GM19397 (cell line): Measurements from ENCODE around the gene EPHX1.

Experiments
- ATAC-seq: cut with Tn5 transposase; IDR thresholded peaks from one replicate; pipeline ENCODE4 v1.9.1; 2021; ENCODE audit warnings: mild to moderate bottlenecking, moderate library complexity; ENCODE audit not compliant: unreplicated experiment

EPHX1 gene

DNA sequence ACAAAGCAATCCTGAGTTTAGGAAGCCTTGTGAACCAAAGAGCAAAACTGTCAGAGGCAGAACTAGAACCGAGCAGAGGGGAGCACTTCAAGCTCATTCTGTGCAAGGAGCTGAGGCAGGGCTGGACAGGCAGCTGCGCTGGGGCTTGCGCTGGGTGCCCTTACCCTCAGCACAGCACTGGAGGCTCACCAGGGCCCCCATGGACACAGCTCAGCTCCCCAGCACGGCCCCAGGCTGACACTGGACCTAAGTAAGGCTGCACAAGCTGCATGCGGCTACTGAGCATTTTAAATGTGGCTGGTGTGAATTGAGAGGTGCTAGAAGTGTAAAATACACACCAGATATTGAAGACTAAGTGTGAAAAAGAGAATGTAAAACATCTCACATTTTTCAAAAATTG, 50.2 kb downstream of the EPHX1 start:
- no peak for ATAC-seq

DNA sequence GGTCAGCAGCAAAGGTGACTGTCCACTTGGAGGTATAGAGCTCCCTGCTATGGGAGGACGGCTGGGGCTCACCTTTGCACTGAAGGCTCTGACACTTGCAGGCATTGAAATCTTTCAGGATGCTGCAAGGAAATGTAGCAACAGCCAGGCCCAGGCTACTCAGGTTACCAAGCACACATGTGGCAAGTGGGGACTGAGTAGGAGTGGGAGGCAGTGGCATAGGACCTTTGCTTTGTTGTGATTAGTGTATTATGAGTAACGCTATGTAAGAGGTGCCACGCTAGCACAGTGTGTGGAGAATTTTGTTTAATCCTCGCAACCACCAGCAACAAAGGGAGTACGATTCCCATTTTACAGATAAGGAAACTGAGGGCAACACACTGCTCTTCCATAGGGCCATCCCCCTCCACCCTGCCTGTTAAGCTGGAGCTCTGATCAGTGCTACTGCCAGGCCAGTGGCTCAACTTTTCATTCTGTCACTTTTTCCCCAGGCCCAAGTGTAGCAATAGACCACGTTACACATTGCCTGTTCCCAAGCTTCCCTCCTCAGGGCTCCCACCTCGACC, 51.0 kb downstream of the EPHX1 start:
- no peak for ATAC-seq

DNA sequence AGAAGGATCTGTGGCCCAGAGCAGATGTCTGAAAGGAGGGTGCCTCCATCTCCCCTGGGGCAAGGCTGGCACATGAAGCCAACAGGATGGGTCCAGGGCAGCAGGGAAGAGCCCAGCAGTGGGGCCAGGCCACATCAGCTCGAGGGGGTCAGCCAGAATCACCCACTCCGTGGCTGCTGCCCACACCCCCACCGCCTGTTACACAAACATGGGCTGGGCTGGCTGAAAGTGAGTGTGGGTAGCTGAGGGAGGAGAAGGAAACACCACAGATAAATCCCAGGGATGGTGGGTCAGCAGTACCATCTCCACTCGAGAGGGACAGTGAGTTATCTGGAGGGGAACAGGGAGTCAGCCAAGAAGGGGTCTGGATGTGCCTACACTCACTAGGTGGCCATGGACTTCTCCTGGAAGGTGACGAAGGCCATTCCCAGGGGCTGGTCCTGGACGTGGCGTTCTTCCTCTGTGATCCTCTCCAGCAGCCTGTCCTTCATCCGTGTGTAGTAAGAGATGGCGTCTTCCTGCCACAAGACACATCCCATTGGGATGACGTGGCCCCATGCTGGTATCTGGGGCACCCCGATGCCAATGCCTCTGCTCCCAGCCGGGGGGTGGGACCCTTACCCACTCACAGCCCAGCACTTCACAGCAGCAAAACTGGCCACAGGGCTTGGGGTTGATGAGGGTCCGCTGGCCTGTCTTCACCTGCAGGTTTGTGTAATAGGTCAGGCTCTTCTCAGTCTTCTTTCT, 52.1 kb downstream of the EPHX1 start:
- ATAC-seq, result no peak

DNA sequence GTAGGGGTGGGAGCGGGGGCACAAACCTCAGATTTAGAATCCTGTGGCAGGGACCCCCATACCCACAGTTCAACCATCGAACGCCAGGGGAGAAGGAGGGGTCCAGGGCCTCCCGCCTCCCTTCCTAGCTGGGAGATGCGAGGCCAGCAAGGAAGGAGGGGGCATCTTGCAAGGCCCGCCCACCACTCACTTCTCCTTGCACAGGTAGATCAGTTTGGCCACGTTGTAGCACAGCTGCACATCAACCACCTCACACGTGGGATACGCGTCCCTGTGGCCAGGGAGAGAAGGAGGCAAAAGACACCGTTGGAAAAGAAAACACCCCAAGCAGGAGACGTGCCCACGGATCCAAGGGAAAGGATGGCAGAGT, 52.6 kb downstream of the EPHX1 start:
- ATAC-seq, result no peak

DNA sequence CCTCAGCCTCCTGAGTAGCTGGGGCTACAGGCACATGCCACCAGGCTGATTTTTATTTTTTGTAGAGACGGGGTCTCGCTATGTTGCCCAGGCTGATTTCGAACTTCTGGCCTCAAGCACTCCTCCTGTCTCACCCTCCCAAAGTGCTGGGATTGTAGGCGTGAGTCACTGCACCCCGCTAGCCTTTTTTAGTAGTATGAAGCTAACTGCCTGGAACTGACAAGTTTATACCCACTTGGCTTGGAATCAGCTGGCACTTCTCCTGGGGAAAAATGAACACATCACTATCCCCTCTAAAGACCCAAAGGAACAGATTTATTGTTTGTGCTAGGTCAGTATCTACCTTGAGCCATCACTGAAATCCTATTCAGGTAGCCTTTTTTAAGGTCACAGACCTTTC, 53.2 kb downstream of the EPHX1 start:
- ATAC-seq, result no peak

DNA sequence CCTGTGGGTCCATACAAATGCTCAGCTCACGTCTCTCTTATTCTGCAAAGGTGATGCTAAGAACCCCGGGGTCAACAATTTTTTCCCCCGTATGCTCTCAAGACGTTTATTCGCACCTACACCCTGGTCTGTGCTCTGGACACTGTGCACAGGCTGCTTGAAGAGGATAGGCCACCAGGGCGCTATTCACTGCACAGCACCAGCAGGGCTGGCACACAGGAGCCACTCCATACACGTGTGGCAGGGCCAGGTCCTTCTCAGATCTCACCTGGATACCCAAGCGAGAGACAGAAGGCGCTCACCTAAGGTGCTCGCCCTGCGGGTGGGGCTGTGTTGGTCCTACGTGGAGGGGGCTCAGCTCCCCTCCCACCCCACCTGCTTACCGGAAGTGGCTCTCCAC, 55.6 kb downstream of the EPHX1 start:
- ATAC-seq, result no peak

DNA sequence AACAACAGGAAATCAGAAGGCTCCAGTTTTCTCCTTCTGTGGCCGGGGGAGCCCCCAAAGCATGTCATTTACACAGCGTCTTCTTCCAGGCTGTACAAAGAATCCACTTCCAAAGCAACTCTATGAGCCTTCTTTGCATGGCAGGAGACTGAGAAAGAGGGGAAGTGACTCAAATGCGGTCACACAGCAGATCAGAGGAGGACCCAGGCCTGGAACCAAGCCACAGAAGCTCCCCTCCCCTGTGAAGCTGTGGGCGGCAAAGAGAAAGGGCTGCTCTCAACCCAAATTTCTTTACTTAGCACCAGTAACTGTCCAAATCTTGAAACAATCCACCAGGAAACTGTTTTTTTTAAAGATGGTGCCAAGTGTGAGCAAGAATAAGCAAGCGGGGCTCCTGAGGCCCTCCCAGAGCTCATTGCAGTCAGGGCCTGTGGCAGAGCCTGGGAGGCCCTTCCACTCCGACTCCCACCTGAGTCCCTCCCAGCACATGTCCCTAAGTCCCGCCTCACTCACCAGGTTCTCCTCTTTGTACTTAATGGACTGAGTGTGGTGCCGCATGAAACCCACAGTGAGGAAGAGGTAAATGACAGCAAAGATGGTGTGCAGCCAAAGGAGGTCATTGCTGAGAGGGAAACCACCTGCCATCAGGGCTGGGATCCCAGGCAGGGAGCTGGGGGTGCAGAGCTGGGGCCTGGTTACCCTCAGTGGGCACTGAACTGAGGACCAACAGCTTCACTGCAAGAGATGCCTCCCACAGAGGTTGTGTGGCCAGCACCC, 56.3 kb downstream of the EPHX1 start:
- ATAC-seq, result no peak

DNA sequence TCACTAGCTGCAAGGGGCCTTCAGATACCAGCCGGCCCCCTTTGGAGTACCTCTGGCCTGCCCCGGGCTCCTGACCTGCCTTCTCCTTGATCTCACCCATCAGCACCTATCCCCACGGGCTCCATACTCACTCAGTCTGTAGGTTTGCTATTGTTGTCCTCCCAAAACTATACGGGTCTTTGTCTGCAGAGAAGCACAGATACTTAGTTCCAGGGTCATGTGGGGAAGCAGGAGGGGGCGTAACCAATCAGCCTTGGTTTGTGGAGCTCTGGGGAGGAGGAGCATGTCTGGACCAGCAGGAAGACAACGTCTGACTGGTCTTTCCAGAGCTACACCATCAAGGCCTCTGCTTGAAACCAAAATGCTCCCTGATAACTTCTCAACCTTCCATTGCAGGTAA, 57.1 kb downstream of the EPHX1 start:
- no peak for ATAC-seq

DNA sequence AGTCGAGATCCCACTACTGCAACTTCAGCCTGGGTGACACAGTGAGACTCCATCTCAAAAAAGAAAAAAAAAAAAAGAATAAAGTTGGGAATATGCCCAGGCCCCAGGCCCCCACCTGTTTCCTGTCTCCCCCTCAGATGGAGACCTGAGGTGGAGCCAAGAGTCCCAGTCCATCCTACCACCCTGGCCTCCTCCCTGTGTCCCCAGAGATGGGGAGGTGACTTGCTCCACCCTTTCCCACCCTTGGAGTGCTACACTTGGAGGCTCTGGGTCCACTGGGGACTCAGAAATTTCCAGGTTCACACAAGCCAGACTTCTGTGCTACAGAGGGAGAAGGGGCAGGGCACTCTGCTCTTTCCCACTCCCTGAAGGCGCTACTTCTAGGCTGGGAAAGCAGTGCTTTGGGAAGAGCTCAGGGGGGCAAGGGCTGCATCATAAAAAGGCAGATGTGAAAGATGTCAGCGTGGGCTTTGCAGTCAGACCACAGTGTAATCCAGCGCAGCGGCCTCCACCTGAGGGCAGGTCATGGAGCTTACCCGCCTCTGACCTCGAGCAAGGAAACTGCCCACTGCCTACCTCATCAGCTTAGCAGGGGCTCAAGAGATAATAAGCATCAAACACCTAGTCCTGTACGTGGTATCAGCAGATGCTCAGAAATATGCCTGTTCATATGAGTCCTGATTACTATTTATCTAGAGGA, 58.9 kb downstream of the EPHX1 start:
- ATAC-seq, result no peak

DNA sequence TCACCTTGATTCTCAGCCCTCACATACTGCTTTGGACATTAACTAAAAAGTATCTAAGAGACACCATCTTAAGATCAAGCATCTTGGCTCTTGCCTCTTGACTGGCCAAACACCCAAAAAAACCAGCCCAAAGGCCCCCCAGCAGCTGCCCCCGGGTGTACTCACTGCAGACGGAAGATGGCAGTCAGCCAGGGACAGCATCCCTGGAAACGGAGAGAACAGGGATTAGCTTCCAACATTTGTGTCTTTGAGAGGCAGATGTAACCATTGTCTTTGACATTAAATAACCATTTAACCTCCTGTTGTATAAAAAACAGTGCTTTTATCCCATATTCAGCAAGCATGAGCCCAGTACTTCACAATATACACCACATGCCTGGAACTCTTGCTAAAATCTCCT, 61.0 kb downstream of the EPHX1 start:
- no peak for ATAC-seq

DNA sequence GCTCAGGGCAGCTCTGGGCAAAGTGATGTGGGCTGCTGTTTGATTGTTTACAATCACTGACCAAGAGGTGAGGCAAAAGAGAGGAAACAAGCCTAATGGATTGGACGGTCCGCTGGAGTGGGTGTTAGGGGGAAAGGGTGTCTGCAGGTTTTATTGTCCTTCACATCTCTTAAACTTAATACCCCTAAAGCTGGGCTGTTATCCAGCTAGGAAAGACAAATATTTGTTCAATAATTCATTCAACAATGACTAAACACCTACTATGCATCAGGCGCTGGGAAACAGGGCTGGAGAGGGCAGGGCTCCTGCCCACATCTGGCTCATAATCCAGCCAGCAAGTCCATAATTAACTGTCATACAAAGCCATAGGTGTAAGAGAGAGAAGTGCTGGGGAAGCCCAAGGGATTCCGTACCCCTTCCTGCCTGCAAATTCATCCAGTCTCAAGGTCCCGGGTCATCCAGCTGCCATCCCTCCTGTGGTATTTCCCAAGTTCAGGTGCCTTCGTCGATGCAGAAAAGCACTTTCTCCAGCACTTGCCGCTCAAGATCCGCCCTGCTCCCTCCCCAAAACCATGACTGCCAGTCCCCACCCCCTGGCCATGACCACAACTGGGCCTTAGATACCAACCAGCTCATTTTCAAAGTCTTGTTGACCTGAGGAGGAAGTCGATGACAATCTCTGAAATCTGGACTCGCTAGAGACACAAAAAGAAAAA, 61.6 kb downstream of the EPHX1 start:
- ATAC-seq, result no peak

DNA sequence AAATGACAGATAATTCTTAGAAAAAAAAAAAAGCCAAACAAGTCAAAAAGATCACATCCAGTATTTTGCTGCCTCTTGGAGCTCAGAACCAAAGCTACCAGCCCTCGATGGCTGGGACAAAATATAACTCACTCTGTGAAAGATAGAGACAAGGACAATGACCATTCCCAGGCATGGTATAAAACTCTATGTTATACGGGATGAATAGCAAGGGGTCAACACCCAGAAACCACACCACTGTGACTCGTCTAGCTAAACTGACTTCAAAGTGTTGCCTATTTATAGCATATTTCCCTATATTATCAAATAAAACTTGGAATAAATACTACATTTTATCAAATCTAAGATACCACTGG, 62.1 kb downstream of the EPHX1 start:
- ATAC-seq, result no peak

DNA sequence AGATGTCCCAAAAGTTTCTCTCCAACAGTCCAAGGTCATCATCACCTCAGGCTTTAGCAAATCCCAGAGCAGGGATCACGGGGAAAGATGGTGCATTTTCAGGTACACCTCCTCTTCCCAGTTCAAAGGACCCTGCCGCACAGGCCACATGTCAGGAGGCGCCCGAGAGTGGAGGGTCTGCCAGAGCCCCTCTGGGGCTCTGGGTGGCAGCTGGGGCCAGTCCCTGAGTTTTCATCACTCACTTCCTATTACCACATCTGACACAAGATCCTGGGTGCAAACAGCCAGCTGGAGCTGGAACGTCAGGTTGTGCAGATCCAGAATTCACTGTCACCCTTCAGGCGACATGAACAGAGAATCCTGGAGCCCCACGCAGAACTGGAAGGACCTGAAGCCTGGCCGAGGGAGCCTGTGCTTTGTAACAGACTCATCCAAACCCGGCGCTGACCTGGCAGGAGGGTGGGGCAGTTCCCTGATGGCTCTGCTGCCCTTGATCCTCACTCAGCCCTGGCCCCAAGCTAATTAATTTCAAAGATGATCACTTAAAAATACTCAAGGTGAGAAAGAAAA, 63.4 kb downstream of the EPHX1 start:
- no peak for ATAC-seq

DNA sequence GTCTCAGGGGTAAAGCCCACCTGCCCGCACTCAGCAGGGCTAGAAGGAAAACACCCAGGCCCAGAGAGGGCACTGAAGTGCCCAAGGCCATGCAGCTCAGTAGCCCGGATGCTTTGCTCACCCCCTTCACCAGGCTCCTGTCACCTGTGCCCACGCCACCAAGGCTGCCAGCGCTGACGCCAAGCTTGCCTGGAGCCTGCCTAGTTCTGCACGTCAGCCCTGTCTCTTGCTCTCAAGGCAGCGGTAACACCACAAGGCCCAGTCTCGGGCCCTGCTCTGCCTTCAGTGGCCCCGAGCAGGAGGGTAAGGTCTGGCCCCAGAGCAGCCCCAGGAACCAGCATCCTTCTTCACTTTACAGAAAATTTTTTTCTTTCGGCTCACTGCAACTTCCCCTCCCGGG, 64.5 kb downstream of the EPHX1 start:
- no peak for ATAC-seq

DNA sequence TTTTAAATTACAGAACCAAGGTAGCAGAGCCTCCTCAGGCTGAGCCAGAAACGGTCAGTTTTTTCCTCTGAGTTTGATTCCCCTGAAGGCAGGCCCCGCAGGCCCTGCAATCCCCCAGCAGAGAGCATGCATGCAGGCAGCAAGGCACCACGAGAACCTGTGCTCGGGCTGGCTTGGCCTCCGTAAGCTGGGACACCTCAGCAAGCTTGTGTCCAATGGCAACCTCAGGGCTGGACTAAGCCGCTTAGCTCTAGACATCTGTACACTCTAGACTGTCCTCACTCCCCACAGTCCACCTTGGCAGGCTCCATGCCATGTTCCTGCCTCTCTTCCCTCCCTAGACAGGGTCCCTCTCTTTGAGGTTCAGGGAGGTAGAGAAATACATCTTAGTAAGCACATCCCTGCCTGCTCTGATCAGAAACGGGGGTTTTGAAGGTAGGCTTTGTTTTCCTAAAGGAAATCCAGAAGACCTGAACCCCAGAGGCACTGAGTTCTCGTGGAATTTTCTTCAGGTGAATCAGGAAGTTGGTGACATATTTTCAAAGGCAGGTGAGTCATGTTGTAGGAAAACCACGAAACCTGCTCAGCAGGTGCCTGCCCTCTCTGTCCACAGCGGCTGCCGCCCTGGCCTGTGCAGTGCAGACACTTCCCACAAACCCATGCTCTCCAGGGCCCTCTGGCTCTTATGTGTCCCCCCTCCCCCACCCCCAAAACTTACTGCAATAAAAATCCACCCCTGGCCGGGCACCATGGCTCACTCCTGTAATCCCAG, 65.3 kb downstream of the EPHX1 start:
- ATAC-seq, result no peak

DNA sequence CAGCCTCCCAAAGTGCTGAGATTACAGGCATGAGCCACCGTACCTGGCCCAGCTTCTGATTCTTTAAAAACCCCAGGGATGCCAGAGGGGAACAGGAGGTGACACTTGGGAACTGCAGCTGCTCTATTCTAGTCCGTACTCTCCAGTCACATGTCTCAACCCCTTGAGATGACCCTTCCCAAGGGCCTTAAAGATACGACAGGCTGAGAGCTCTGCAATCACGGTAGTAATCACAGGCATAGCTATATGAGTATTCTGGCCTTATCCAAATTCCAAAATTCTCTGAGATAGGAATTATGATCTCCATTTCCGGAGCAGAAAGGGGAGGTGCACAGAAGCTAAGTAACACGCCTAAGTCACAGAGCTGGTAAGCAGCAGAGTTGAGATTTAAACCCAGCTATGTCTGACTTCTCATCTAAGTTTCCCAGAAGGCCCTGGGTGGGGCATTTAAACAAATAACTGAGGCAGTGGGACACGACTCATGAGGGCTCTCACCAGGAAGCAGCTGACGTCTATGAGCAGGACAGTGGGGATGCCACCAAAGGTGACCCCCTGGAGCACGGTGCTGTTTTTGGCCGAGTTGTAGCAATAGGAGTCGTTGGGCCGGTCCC, 67.1 kb downstream of the EPHX1 start:
- no peak for ATAC-seq

DNA sequence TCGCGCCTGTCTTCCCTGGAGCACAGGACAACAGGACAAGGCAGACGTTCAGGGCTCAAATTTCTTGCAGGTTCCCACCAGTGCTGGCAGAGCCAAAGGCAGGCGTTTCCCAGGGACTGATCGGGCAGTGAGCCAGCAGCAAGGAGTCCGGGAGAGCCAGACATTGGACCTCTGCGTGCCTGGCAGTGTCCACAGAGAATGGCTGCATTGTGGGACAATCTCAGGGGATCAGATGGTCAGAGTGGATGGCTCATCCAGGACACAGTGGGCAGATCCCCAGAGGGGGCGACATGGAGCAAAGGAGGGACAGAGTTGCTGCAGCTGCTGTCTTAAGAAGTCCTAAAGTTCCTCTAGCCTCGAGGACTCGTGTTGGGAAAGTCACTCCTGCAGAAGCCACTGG, 67.7 kb downstream of the EPHX1 start:
- no peak for ATAC-seq

DNA sequence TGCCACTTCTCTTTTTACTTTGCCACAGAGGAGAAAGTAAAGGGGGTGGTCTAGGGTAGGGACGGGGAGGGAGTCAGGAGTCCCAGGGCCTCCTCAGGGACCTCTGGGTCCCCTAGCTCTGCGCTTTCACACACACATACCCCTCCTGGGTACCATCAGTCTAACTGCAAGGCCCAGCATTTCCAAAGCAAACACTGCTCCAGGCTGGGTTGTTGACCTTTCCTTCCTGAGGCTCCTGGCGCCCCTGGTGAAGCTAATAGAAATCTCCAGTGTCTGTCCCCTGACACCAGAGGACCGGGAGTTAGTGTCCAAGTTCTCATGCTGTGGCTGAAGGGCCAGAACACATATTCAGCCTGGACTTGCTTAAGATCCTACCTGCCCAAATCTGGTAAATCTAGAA, 68.4 kb downstream of the EPHX1 start:
- ATAC-seq, result no peak

DNA sequence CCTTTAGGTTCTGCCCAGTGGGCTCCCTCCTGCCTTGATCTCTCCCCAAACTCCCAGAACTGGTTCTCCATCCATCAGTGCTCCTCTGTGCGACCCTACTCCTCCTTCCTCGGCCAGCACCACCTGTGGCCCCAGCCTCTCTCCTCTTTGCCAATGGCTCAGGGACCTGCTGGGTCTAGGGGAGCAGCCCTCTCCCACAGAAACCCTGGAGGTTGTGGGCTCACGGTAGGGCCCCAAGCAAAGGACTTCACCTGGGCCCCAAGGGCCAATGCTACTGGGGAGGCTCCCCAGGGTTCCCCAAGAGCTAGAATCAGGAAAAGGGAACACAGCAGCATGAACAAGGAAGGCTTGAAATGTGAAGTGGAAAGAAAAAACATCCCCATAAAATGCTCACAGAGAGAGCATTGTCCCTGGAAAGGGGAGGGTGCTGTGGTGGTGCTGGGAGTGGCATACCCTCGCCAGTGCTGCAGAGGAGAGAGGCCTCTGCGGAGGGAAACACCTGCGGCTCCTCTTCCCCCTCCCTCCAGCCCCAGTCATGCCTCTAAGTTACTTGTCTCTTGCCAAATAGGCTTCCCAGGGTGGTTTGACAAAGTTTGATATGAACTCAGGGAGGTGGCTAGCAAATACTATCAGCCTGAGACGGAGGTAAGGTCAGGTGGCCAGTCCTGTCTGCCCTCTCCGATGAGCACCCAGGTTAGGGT, 69.7 kb downstream of the EPHX1 start:
- ATAC-seq, result no peak
